Stimulated activated CD4-positive, alpha-beta T cell treated with anti-CD3 and anti-CD28 coated beads, Interleukin-2, amount 100 ng/mL, for 48 hours (primary cell): ENCODE measurements around the gene OR2AG2.

Experiments
- DNase-seq, 2 donors: peaks; one replicate each; pipeline ENCODE4 v3.0.0-alpha.2; 2020

Gene OR2AG2

GRCh38 chr11:6738590-6738989 lies 33.2 kb downstream of the OR2AG2 start:
- no peak for DNase-seq

GRCh38 chr11:6737872-6738466 lies 33.8 kb downstream of the OR2AG2 start:
- peak; percentile 51 to 66 for DNase-seq

GRCh38 chr11:6736495-6737121 lies 35.2 kb downstream of the OR2AG2 start:
- DNase-seq, result no peak

- no peak for DNase-seq
These were observed 36.5 kb downstream of the OR2AG2 start for GRCh38 chr11:6735306-6735705.

- no peak for DNase-seq
These were observed 37.2 kb downstream of the OR2AG2 start for GRCh38 chr11:6734616-6735015.

GRCh38 chr11:6733326-6734275 lies 38.2 kb downstream of the OR2AG2 start:
- DNase-seq, result no peak

GRCh38 chr11:6727971-6728760 lies 43.6 kb downstream of the OR2AG2 start:
- no peak for DNase-seq

GRCh38 chr11:6725386-6725896 lies 46.3 kb downstream of the OR2AG2 start:
- DNase-seq, result no peak

- DNase-seq, result no peak
These were observed 47.8 kb downstream of the OR2AG2 start for GRCh38 chr11:6724013-6724412.

- no peak for DNase-seq
These were observed 50.4 kb downstream of the OR2AG2 start for GRCh38 chr11:6721343-6721742.

GRCh38 chr11:6719576-6719975 lies 52.2 kb downstream of the OR2AG2 start:
- DNase-seq, result no peak

- no peak for DNase-seq
These were observed 54.4 kb downstream of the OR2AG2 start for GRCh38 chr11:6717426-6717825.
